HCT116 (cell line): ENCODE data around the gene PHF14. TPM values are rescaled to one million over a fixed set of nuclear protein-coding genes. Genes with fewer than 3 reads are reported as not detected.

Experiments
- ATAC-seq: fragments of 200-7000 bp; cut with Tn5 transposase; 2 replicates; pipeline ENCODE4 v1.9.1; 2020; ENCODE audit warnings: mild to moderate bottlenecking, moderate library complexity
- BruUV-seq: library from RNA; stranded (reverse); fragments of 400-500 nt; replicated peaks from 2 replicates; lab custom pipeline; 2021; lab: Mats Ljungman, UMichigan
- CTCF ChIA-PET: fragments of 300-600 bp; sonication (Branson Sonifier 250); formaldehyde crosslinking; loops from one replicate; lab custom pipeline; 2021; ENCODE audit warnings: antibody characterized with exemption; lab: Charles Lee
- POLR2A ChIA-PET: fragments of 300-600, 350-600 bp; sonication (Branson Sonifier 250); formaldehyde crosslinking; loops from one replicate; lab custom pipeline; 2021; ENCODE audit warnings: antibody characterized with exemption; lab: Charles Lee
- RAD21 ChIA-PET, 2 experiments: fragments of 300-600 bp; sonication (Branson Sonifier 250); formaldehyde crosslinking; loops; one replicate each; lab custom pipeline; 2023; ENCODE audit warnings: low total read pairs in 2 of 2; ENCODE audit not compliant: uncharacterized antibody in 2 of 2, unreplicated experiment in 2 of 2, low non-redundant PET in 1 of 2; lab: Charles Lee
- DNase-seq: peaks from one replicate; pipeline ENCODE4 v3.0.0-alpha.2; 2010; ENCODE audit warnings: low read depth, low spot score
- H2AFZ ChIP-seq: fragments of 200-600 bp; shearing (Covaris generic), sonication (generic); 2 replicates; pipeline ENCODE4 v1.6.1; 2017; ENCODE audit warnings: low read depth, mixed run types, mixed read lengths, antibody characterized with exemption, low read length; ENCODE audit not compliant: poor library complexity, severe bottlenecking
- H3K27ac ChIP-seq: 2 replicates; pipeline ENCODE4 v1.5.1; 2012; ENCODE audit warnings: low read depth, low read length
- H3K27me3 ChIP-seq: fragments of 200-600 bp; sonication (generic); 2 replicates; pipeline ENCODE4 v1.6.1; 2016; ENCODE audit warnings: mixed run types, low read length, mixed read lengths; ENCODE audit not compliant: insufficient read depth
- H3K36me3 ChIP-seq, 2 experiments: fragments of 200-500 bp in 1 of 2; fragments of 200-600 bp in 1 of 2; sonication (Bioruptor generic) in 1 of 2; sonication (generic) in 1 of 2; 2 replicates each; pipeline versions ENCODE4 v1.5.1 to v1.6.1; 2014 to 2016; ENCODE audit warnings: low read length in 2 of 2, inconsistent platforms in 1 of 2, mixed read lengths in 1 of 2, mixed run types in 1 of 2; ENCODE audit not compliant: insufficient read depth in 2 of 2, control insufficient read depth in 1 of 2
- H3K4me1 ChIP-seq, 2 experiments: fragments of 200-600 bp in 1 of 2; sonication (generic) in 1 of 2; 2 replicates each; pipeline versions ENCODE4 v1.5.1 to v1.6.1; 2012 to 2017; ENCODE audit warnings: low read length in 2 of 2, inconsistent platforms in 1 of 2, mild to moderate bottlenecking in 1 of 2, mixed read lengths in 1 of 2, mixed run types in 1 of 2, moderate library complexity in 1 of 2; ENCODE audit not compliant: insufficient read depth in 2 of 2, control insufficient read depth in 1 of 2
- H3K4me2 ChIP-seq: fragments of 200-600 bp; sonication (generic); 2 replicates; pipeline ENCODE4 v1.6.1; 2017; ENCODE audit warnings: mixed run types, low read length, mixed read lengths
- H3K4me3 ChIP-seq, 2 experiments: fragments of 200-600 bp in 1 of 2; sonication (generic) in 1 of 2; replicated peaks in 1 of 2; 2 replicates each; pipeline ENCODE4 v1.5.1; 2011 to 2016; ENCODE audit warnings: low read length in 2 of 2, control low read depth in 1 of 2, low read depth in 1 of 2, mild to moderate bottlenecking in 1 of 2, mixed read lengths in 1 of 2, mixed run types in 1 of 2
- H3K79me2 ChIP-seq: fragments of 200-600 bp; sonication (generic); 2 replicates; pipeline ENCODE4 v1.6.1; 2017; ENCODE audit warnings: mild to moderate bottlenecking, mixed run types, low read length, moderate library complexity, mixed read lengths; ENCODE audit not compliant: insufficient read depth
- H3K9ac ChIP-seq: fragments of 200-600 bp; sonication (generic); 2 replicates; pipeline ENCODE4 v1.6.1; 2016; ENCODE audit warnings: low read length, mixed read lengths
- H3K9me2 ChIP-seq: fragments of 200-600 bp; sonication (generic), shearing (Covaris generic); 2 replicates; pipeline ENCODE4 v1.6.1; 2017; ENCODE audit warnings: mixed run types, mild to moderate bottlenecking, moderate library complexity; ENCODE audit not compliant: insufficient read depth
- H3K9me3 ChIP-seq, 2 experiments: fragments of 200-500 bp in 1 of 2; fragments of 200-600 bp in 1 of 2; sonication (Bioruptor generic) in 1 of 2; sonication (generic) in 1 of 2; 2 replicates each; pipeline ENCODE4 v1.6.1; 2014 to 2017; ENCODE audit warnings: low read length in 2 of 2, mixed read lengths in 2 of 2, inconsistent platforms in 1 of 2, low read depth in 1 of 2, mild to moderate bottlenecking in 1 of 2, mixed run types in 1 of 2, moderate library complexity in 1 of 2; ENCODE audit not compliant: control insufficient read depth in 1 of 2, insufficient read depth in 1 of 2
- H4K20me1 ChIP-seq: fragments of 200-600 bp; sonication (generic), shearing (Covaris generic); 2 replicates; pipeline ENCODE4 v1.6.1; 2017; ENCODE audit warnings: mixed run types, mild to moderate bottlenecking, moderate library complexity; ENCODE audit not compliant: insufficient read depth
- CEBPB ChIP-seq: IDR thresholded peaks from 2 replicates; pipeline ENCODE4 v1.6.1; 2012; ENCODE audit warnings: low read depth
- ELF1 ChIP-seq: IDR thresholded peaks from 2 replicates; pipeline ENCODE4 v1.6.1; 2012; ENCODE audit warnings: low read depth, borderline replicate concordance
- EZH2 ChIP-seq: fragments of 200-600 bp; sonication (generic); IDR thresholded peaks from 2 replicates; pipeline ENCODE4 v1.6.1; 2017; ENCODE audit warnings: antibody characterized with exemption, mixed run types
- EZH2phosphoT487 ChIP-seq: fragments of 200-600 bp; IDR thresholded peaks from 2 replicates; pipeline ENCODE4 v1.6.1; 2018; ENCODE audit warnings: antibody characterized with exemption, borderline replicate concordance
- FOSL1 ChIP-seq: IDR thresholded peaks from 2 replicates; pipeline ENCODE4 v1.6.1; 2012; ENCODE audit warnings: low read depth
- JUND ChIP-seq: IDR thresholded peaks from 2 replicates; pipeline ENCODE4 v1.6.1; 2012
- POLR2A ChIP-seq: IDR thresholded peaks from 2 replicates; pipeline ENCODE4 v1.7.0; 2011; ENCODE audit warnings: borderline replicate concordance; ENCODE audit not compliant: insufficient read depth, insufficient read length; ENCODE audit errors: extremely low read depth
- POLR2AphosphoS5 ChIP-seq: IDR thresholded peaks from 2 replicates; pipeline ENCODE4 v1.6.1; 2011; ENCODE audit warnings: mild to moderate bottlenecking, low read depth, low read length, moderate library complexity
- RAD21 ChIP-seq: IDR thresholded peaks from 2 replicates; pipeline ENCODE4 v1.6.1; 2012; ENCODE audit warnings: low read depth, mild to moderate bottlenecking
- SIN3A ChIP-seq: IDR thresholded peaks from 2 replicates; pipeline ENCODE4 v1.6.1; 2012; ENCODE audit warnings: low read depth
- SP1 ChIP-seq: IDR thresholded peaks from 2 replicates; pipeline ENCODE4 v1.6.1; 2012; ENCODE audit warnings: low read depth
- SRF ChIP-seq: IDR thresholded peaks from 2 replicates; pipeline ENCODE4 v1.6.1; 2012; ENCODE audit warnings: low read depth
- TCF7L2 ChIP-seq: IDR thresholded peaks from 2 replicates; pipeline ENCODE4 v1.7.0; 2011; ENCODE audit warnings: borderline replicate concordance, inconsistent platforms; ENCODE audit not compliant: insufficient read depth, insufficient read length; ENCODE audit errors: extremely low read depth
- YY1 ChIP-seq: IDR thresholded peaks from 2 replicates; pipeline ENCODE4 v1.6.1; 2011; ENCODE audit warnings: low read length, low read depth, moderate library complexity, mild to moderate bottlenecking; ENCODE audit not compliant: insufficient replicate concordance; ENCODE audit errors: extremely low read depth
- ZNF274 ChIP-seq: fragments of 200-500 bp; sonication (Bioruptor generic); IDR thresholded peaks from 2 replicates; pipeline ENCODE4 v1.6.1; 2014; ENCODE audit warnings: mild to moderate bottlenecking, low read depth, low read length, inconsistent platforms
- intact Hi-C: fragments of 100-400 bp; cut with micrococcal nuclease; formaldehyde crosslinking; loops from 2 replicates; pipeline ENCODE4 v1.10.0; 2022
- total RNA-seq: library from RNA; stranded (reverse); gene quantifications from one replicate; pipeline ENCODE4 v1.2.1, GENCODE V29; 2021; ENCODE audit not compliant: unreplicated experiment
- TF ChIP-seq, protein P1 (sequence below), 3 experiments: fragments of 200-600 bp in 1 of 3; sonication (generic) in 1 of 3; IDR thresholded peaks in 2 of 3; conservative IDR thresholded peaks in 1 of 3; 2 replicates each; pipeline ENCODE4 v1.5.1; 2012 to 2017; ENCODE audit warnings: low read depth in 2 of 3, low read length in 2 of 3, antibody characterized with exemption in 1 of 3, borderline replicate concordance in 1 of 3, control low read depth in 1 of 3, mild to moderate bottlenecking in 1 of 3, mixed read lengths in 1 of 3, mixed run types in 1 of 3, moderate library complexity in 1 of 3; ENCODE audit not compliant: insufficient read depth in 1 of 3
- TF ChIP-seq, protein P2 (sequence below): IDR thresholded peaks from 2 replicates; pipeline ENCODE4 v1.6.1; 2011; ENCODE audit warnings: mild to moderate bottlenecking, low read length, moderate library complexity; ENCODE audit not compliant: insufficient replicate concordance; ENCODE audit errors: extremely low read depth
- TF ChIP-seq, protein P3 (sequence below): IDR thresholded peaks from 2 replicates; pipeline ENCODE4 v1.6.1; 2012
- TF ChIP-seq, protein P4 (sequence below): IDR thresholded peaks from 2 replicates; pipeline ENCODE4 v1.6.1; 2012; ENCODE audit warnings: low read depth
- TF ChIP-seq, protein P5 (sequence below): IDR thresholded peaks from 2 replicates; pipeline ENCODE4 v1.6.1; 2012

The PHF14 gene
- total RNA-seq, 1 experiment from 2014 or later = 13.8 TPM

DNA sequence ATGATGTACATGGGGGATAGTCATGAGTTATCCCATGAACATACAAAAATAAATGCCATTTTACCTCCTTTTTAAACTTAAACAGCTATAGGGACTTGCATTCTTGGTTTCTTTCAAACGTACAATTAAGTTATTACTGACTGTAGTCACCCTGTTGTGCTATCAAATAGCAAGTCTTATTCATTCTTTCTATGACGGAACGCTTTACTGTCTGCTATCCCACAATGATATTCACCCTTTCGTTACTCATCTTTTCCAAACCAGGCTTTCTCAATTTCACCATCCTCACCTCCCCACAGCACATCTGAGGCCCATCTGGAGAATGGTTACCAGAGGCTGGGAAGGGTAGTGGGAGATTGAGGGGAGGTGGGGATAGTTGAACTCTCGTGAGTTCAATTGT is 218.8 kb downstream of the PHF14 start:
- CTCF ChIA-PET = interaction anchor here (1.1 kb wide), 1 partner anchor 18 kb away, joined by 3 read pairs; no protein-coding TSS in a partner anchor
- no peaks in the 10 kb centered on the region for H3K9me2 ChIP-seq
- H3K4me2 ChIP-seq = no peak overlapping the region
- DNase-seq = no peak
- TF ChIP-seq JUND (no peak), SRF (no peak), TCF7L2 (no peak), POLR2A (no peak), SP1 (no peak), RAD21 (no peak), EZH2phosphoT487 (no peak), EZH2 (no peak), CEBPB (no peak), ZNF274 (no peak), YY1 (no peak), FOSL1 (no peak), POLR2AphosphoS5 (no peak), ELF1 (no peak), SIN3A (no peak)
- TF ChIP-seq, protein P1, sequence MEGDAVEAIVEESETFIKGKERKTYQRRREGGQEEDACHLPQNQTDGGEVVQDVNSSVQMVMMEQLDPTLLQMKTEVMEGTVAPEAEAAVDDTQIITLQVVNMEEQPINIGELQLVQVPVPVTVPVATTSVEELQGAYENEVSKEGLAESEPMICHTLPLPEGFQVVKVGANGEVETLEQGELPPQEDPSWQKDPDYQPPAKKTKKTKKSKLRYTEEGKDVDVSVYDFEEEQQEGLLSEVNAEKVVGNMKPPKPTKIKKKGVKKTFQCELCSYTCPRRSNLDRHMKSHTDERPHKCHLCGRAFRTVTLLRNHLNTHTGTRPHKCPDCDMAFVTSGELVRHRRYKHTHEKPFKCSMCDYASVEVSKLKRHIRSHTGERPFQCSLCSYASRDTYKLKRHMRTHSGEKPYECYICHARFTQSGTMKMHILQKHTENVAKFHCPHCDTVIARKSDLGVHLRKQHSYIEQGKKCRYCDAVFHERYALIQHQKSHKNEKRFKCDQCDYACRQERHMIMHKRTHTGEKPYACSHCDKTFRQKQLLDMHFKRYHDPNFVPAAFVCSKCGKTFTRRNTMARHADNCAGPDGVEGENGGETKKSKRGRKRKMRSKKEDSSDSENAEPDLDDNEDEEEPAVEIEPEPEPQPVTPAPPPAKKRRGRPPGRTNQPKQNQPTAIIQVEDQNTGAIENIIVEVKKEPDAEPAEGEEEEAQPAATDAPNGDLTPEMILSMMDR (IDR thresholded peaks at IDR 0.05 in 2 of 3, conservative IDR thresholded peaks at IDR 0.05 in 1 of 3; ENCODE audit: borderline replicate concordance in 1 of 3, insufficient read depth in 1 of 3, low read depth in 2 of 3, low read length in 2 of 3) = no peak
- TF ChIP-seq, protein P2, sequence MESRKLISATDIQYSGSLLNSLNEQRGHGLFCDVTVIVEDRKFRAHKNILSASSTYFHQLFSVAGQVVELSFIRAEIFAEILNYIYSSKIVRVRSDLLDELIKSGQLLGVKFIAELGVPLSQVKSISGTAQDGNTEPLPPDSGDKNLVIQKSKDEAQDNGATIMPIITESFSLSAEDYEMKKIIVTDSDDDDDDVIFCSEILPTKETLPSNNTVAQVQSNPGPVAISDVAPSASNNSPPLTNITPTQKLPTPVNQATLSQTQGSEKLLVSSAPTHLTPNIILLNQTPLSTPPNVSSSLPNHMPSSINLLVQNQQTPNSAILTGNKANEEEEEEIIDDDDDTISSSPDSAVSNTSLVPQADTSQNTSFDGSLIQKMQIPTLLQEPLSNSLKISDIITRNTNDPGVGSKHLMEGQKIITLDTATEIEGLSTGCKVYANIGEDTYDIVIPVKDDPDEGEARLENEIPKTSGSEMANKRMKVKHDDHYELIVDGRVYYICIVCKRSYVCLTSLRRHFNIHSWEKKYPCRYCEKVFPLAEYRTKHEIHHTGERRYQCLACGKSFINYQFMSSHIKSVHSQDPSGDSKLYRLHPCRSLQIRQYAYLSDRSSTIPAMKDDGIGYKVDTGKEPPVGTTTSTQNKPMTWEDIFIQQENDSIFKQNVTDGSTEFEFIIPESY = no peak
- TF ChIP-seq, protein P3, sequence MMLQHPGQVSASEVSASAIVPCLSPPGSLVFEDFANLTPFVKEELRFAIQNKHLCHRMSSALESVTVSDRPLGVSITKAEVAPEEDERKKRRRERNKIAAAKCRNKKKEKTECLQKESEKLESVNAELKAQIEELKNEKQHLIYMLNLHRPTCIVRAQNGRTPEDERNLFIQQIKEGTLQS = no peak
- TF ChIP-seq, protein P4, sequence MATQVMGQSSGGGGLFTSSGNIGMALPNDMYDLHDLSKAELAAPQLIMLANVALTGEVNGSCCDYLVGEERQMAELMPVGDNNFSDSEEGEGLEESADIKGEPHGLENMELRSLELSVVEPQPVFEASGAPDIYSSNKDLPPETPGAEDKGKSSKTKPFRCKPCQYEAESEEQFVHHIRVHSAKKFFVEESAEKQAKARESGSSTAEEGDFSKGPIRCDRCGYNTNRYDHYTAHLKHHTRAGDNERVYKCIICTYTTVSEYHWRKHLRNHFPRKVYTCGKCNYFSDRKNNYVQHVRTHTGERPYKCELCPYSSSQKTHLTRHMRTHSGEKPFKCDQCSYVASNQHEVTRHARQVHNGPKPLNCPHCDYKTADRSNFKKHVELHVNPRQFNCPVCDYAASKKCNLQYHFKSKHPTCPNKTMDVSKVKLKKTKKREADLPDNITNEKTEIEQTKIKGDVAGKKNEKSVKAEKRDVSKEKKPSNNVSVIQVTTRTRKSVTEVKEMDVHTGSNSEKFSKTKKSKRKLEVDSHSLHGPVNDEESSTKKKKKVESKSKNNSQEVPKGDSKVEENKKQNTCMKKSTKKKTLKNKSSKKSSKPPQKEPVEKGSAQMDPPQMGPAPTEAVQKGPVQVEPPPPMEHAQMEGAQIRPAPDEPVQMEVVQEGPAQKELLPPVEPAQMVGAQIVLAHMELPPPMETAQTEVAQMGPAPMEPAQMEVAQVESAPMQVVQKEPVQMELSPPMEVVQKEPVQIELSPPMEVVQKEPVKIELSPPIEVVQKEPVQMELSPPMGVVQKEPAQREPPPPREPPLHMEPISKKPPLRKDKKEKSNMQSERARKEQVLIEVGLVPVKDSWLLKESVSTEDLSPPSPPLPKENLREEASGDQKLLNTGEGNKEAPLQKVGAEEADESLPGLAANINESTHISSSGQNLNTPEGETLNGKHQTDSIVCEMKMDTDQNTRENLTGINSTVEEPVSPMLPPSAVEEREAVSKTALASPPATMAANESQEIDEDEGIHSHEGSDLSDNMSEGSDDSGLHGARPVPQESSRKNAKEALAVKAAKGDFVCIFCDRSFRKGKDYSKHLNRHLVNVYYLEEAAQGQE = no peak
- TF ChIP-seq, protein P5, sequence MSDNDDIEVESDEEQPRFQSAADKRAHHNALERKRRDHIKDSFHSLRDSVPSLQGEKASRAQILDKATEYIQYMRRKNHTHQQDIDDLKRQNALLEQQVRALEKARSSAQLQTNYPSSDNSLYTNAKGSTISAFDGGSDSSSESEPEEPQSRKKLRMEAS = no peak
- TF ChIP-seq, all 23 proteins: peak for 0
- Histone ChIP-seq H3K79me2 (no peaks in the 10 kb centered on the region), H3K4me3 (no peak overlapping the region), H2AFZ (no peak overlapping the region), H3K9me3 (no peaks in the 10 kb centered on the region), H3K36me3 (no peaks in the 10 kb centered on the region), H3K9ac (no peak overlapping the region), H3K4me1 (no peaks in the 10 kb centered on the region), H3K27ac (no peak overlapping the region), H3K27me3 (no peaks in the 10 kb centered on the region), H4K20me1 (no peaks in the 10 kb centered on the region)
- ATAC-seq = no peak
- BruUV-seq = no TSS peak
- POLR2A ChIA-PET = no interaction called here
- intact Hi-C loops = no loop called here
- RAD21 ChIA-PET = no interaction called here
